ENCODE results near the gene ZNF879. TPM values are rescaled to one million over a fixed set of nuclear protein-coding genes. Genes with fewer than 3 reads are reported as not detected.
A peak's percentile ranks its signal among the peaks of the same experiment; 100 is the strongest.

Gene ZNF879
- total and polyA plus RNA-seq, 4 donors, result 1.4 to 5.2 (median 2.8) TPM

- no peaks in the 10 kb centered on the region for H3K36me3 ChIP-seq (ENCODE audit: control insufficient read depth in 4 of 4, insufficient read depth in 4 of 4, low read length in 4 of 4)
- DNase-seq (no peak), ATAC-seq (ENCODE audit: insufficient read depth, low FRiP score) (no peak)
- peaks cover 0 to 14% (median 4%) of the 10 kb centered on the region in 4 donors for H3K9me3 ChIP-seq (ENCODE audit: control insufficient read depth in 4 of 4, insufficient read depth in 3 of 4, low read length in 3 of 4)
- H3K27ac ChIP-seq (ENCODE audit: low read depth in 1 of 2, low read length in 1 of 2), result no peak overlapping the region
- no peaks in the 10 kb centered on the region for H3K27me3 ChIP-seq (ENCODE audit: control insufficient read depth in 3 of 3, insufficient read depth in 3 of 3, low read length in 2 of 3)
- WGBS, 2 donors, result 29 to 30% methylated on average over 1 of the region's 1 CpG
- no peaks in the 10 kb centered on the region for H3K4me1 ChIP-seq (ENCODE audit: control insufficient read depth in 5 of 5, insufficient read depth in 5 of 5, low read length in 5 of 5)
- no peak overlapping the region for H3K4me3 ChIP-seq
- H3K9ac ChIP-seq (ENCODE audit: insufficient read depth in 1 of 2, low read length in 2 of 2), result no peak overlapping the region
- no peak for TF ChIP-seq CTCF (IDR thresholded peaks at IDR 0.05; ENCODE audit: control extremely low read depth, extremely low read depth)
These were observed 14.9 kb upstream of the ZNF879 start for GRCh38 chr5:179008667-179009066.

- Histone ChIP-seq H3K27ac (ENCODE audit: low read depth in 1 of 2, low read length in 1 of 2) (no peak overlapping the region), H3K27me3 (ENCODE audit: control insufficient read depth in 3 of 3, insufficient read depth in 3 of 3, low read length in 2 of 3) (no peaks in the 10 kb centered on the region), H3K4me1 (ENCODE audit: control insufficient read depth in 5 of 5, insufficient read depth in 5 of 5, low read length in 5 of 5) (no peaks in the 10 kb centered on the region), H3K36me3 (ENCODE audit: control insufficient read depth in 4 of 4, insufficient read depth in 4 of 4, low read length in 4 of 4) (peaks cover 20 to 61% (median 48%) of the 10 kb centered on the region in 4 donors), H3K4me3 (no peak overlapping the region), H3K9me3 (ENCODE audit: control insufficient read depth in 4 of 4, insufficient read depth in 3 of 4, low read length in 3 of 4) (peaks cover 28 to 73% (median 44%) of the 10 kb centered on the region in 4 donors), H3K9ac (ENCODE audit: insufficient read depth in 1 of 2, low read length in 2 of 2) (no peak overlapping the region)
- 97 to 98% methylated on average over 7 of the region's 7 CpGs for WGBS, 2 donors
- TF ChIP-seq CTCF (IDR thresholded peaks at IDR 0.05; ENCODE audit: control extremely low read depth, extremely low read depth), result no peak
- ATAC-seq (ENCODE audit: insufficient read depth, low FRiP score) (no peak), DNase-seq (no peak)
These were observed 9.5 kb downstream of the ZNF879 start for GRCh38 chr5:179033004-179033580.

- no peak for TF ChIP-seq CTCF (IDR thresholded peaks at IDR 0.05; ENCODE audit: control extremely low read depth, extremely low read depth)
- no peaks in the 10 kb centered on the region for H3K27me3 ChIP-seq (ENCODE audit: control insufficient read depth in 3 of 3, insufficient read depth in 3 of 3, low read length in 2 of 3)
- 67 to 72% methylated on average over 2 of the region's 2 CpGs for WGBS, 2 donors
- no peak overlapping the region for H3K9ac ChIP-seq (ENCODE audit: insufficient read depth in 1 of 2, low read length in 2 of 2)
- no peak overlapping the region for H3K4me3 ChIP-seq
- H3K9me3 ChIP-seq (ENCODE audit: control insufficient read depth in 4 of 4, insufficient read depth in 3 of 4, low read length in 3 of 4), result peaks cover 0 to 10% (median 3%) of the 10 kb centered on the region in 4 donors
- H3K36me3 ChIP-seq (ENCODE audit: control insufficient read depth in 4 of 4, insufficient read depth in 4 of 4, low read length in 4 of 4), result no peaks in the 10 kb centered on the region
- no peak for ATAC-seq (ENCODE audit: insufficient read depth, low FRiP score)
- no peak overlapping the region for H3K27ac ChIP-seq (ENCODE audit: low read depth in 1 of 2, low read length in 1 of 2)
- no peak for DNase-seq
- H3K4me1 ChIP-seq (ENCODE audit: control insufficient read depth in 5 of 5, insufficient read depth in 5 of 5, low read length in 5 of 5), result no peaks in the 10 kb centered on the region
These were observed 21.2 kb downstream of the ZNF879 start for GRCh38 chr5:179044765-179045164.

- no peaks in the 10 kb centered on the region for H3K27me3 ChIP-seq (ENCODE audit: control insufficient read depth in 3 of 3, insufficient read depth in 3 of 3, low read length in 2 of 3)
- TF ChIP-seq CTCF (IDR thresholded peaks at IDR 0.05; ENCODE audit: control extremely low read depth, extremely low read depth), result no peak
- no peaks in the 10 kb centered on the region for H3K36me3 ChIP-seq (ENCODE audit: control insufficient read depth in 4 of 4, insufficient read depth in 4 of 4, low read length in 4 of 4)
- 64 to 81% methylated on average over 9 of the region's 9 CpGs for WGBS, 2 donors
- no peak for ATAC-seq (ENCODE audit: insufficient read depth, low FRiP score)
- no peak overlapping the region for H3K4me3 ChIP-seq
- H3K9ac ChIP-seq (ENCODE audit: insufficient read depth in 1 of 2, low read length in 2 of 2), result no peak overlapping the region
- peaks cover 0 to 19% (median 3%) of the 10 kb centered on the region in 4 donors for H3K9me3 ChIP-seq (ENCODE audit: control insufficient read depth in 4 of 4, insufficient read depth in 3 of 4, low read length in 3 of 4)
- no peaks in the 10 kb centered on the region for H3K4me1 ChIP-seq (ENCODE audit: control insufficient read depth in 5 of 5, insufficient read depth in 5 of 5, low read length in 5 of 5)
- peak; percentile 17 to 63 (median 26) for DNase-seq
- H3K27ac ChIP-seq (ENCODE audit: low read depth in 1 of 2, low read length in 1 of 2), result no peak overlapping the region
These were observed 28.2 kb downstream of the ZNF879 start for GRCh38 chr5:179051784-179052183.

Measured in lung (tissue), 12 donors.